ENCODE data around the gene SPNS3.

DNA sequence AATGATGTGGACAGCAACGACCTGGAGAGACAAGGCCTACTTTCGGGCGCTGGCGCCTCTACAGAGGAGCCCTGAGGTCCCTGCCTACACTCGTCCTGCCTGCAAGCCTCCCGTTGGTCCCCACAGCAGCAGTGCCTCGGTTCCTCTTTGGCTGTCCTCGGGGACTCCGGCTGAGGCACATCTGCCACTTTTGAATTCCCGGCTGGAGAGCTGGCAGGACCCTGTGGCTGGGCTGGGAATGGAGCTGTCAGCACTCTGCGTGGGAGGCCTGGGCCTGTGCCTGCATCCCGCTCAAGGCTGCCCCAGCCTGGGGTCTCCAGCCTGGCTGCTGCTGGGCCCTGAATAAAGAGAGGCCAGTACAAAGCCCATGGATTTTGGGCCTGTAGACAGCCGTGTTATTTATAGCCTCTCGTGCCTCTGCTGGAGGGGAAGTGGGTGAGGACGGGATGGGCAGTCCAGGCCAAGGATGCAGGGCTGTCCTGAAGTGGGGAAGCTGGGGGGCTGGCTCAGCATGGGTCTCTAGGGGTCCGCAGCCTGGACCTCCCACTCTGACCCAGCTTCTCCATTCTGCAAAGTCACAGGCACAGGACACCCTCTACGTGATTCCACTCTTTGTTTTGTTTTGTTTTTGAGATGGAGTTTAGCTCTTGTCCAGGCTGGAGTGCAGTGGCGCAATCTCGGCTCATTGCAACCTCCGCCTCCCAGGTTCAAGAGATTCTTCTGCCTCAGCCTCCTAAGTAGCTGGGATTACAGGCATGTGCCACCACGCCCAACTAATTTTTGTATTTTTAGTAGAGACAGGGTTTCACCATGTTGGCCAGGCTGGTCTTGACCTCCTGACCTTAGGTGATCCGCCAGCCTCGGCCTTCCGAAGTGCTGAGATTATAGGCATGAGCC is 54.3 kb downstream of the SPNS3 start:
- TF ChIP-seq, protein P1, sequence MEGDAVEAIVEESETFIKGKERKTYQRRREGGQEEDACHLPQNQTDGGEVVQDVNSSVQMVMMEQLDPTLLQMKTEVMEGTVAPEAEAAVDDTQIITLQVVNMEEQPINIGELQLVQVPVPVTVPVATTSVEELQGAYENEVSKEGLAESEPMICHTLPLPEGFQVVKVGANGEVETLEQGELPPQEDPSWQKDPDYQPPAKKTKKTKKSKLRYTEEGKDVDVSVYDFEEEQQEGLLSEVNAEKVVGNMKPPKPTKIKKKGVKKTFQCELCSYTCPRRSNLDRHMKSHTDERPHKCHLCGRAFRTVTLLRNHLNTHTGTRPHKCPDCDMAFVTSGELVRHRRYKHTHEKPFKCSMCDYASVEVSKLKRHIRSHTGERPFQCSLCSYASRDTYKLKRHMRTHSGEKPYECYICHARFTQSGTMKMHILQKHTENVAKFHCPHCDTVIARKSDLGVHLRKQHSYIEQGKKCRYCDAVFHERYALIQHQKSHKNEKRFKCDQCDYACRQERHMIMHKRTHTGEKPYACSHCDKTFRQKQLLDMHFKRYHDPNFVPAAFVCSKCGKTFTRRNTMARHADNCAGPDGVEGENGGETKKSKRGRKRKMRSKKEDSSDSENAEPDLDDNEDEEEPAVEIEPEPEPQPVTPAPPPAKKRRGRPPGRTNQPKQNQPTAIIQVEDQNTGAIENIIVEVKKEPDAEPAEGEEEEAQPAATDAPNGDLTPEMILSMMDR (IDR thresholded peaks at IDR 0.05), result no peak
- TF ChIP-seq POLR2A (IDR thresholded peaks at IDR 0.05) (no peak), EP300 (IDR thresholded peaks at IDR 0.05) (no peak), POLR2AphosphoS5 (IDR thresholded peaks at IDR 0.05) (no peak)

All from gastroesophageal sphincter (tissue), 3 donors.